Liver (tissue), 9 donors: Measurements from ENCODE around the gene DAPP1. TPM values are rescaled to one million over a fixed set of nuclear protein-coding genes. Genes with fewer than 3 reads are reported as not detected.

Experiments used
- DNase-seq: peaks from one replicate; pipeline ENCODE4 v3.0.0-alpha.2; 2017; ENCODE audit warnings: low spot score
- H3K27ac ChIP-seq, 2 donors: one replicate each; pipeline ENCODE4 v1.7.0; 2013; ENCODE audit warnings: inconsistent platforms in 2 of 2, low read length in 2 of 2, control low read depth in 1 of 2, low read depth in 1 of 2, mild to moderate bottlenecking in 1 of 2
- H3K27me3 ChIP-seq, 4 donors: one replicate each; pipeline versions ENCODE4 v1.6.1 to v1.7.0; 2013; ENCODE audit warnings: low read length in 3 of 4, inconsistent platforms in 1 of 4, mild to moderate bottlenecking in 1 of 4, moderate library complexity in 1 of 4; ENCODE audit not compliant: control insufficient read depth in 4 of 4, insufficient read depth in 4 of 4
- H3K36me3 ChIP-seq, 4 donors: one replicate each; pipeline versions ENCODE4 v1.6.1 to v1.7.0; 2013; ENCODE audit warnings: low read length in 3 of 4, mild to moderate bottlenecking in 3 of 4, low read depth in 1 of 4, moderate library complexity in 1 of 4; ENCODE audit not compliant: control insufficient read depth in 4 of 4, insufficient read depth in 3 of 4
- H3K4me1 ChIP-seq, 4 donors: one replicate each; pipeline versions ENCODE4 v1.6.1 to v1.7.0; 2013; ENCODE audit warnings: low read length in 3 of 4, mild to moderate bottlenecking in 3 of 4, moderate library complexity in 1 of 4; ENCODE audit not compliant: control insufficient read depth in 4 of 4, insufficient read depth in 4 of 4
- H3K4me3 ChIP-seq, 3 donors: one replicate each; pipeline versions ENCODE4 v1.6.1 to v1.7.0; 2013; ENCODE audit warnings: low read length in 3 of 3, control low read depth in 1 of 3, low read depth in 1 of 3, mild to moderate bottlenecking in 1 of 3
- H3K9ac ChIP-seq, 2 donors: one replicate each; pipeline ENCODE4 v1.7.0; 2013; ENCODE audit warnings: low read length in 2 of 2, mild to moderate bottlenecking in 2 of 2, moderate library complexity in 2 of 2, control low read depth in 1 of 2, low read depth in 1 of 2
- H3K9me3 ChIP-seq, 4 donors: one replicate each; pipeline versions ENCODE4 v1.6.1 to v1.7.0; 2013; ENCODE audit warnings: low read length in 3 of 4; ENCODE audit not compliant: control insufficient read depth in 4 of 4
- ATF3 ChIP-seq: IDR thresholded peaks from 2 replicates; pipeline ENCODE4 v1.6.1; 2016; ENCODE audit warnings: antibody characterized with exemption
- CTCF ChIP-seq: fragments of 150-350 bp; IDR thresholded peaks from 2 replicates; pipeline ENCODE4 v1.5.1; 2017; ENCODE audit warnings: improper control_type of control experiment, low read depth, low read length; ENCODE audit not compliant: missing input control
- EGR1 ChIP-seq, 2 donors: IDR thresholded peaks; 2 replicates each; pipeline ENCODE4 v1.6.1; 2016 to 2018; ENCODE audit warnings: antibody characterized with exemption in 2 of 2, low read depth in 2 of 2
- FOXA1 ChIP-seq: IDR thresholded peaks from 2 replicates; pipeline ENCODE4 v1.6.1; 2016; ENCODE audit warnings: antibody characterized with exemption
- GABPA ChIP-seq, 2 donors: IDR thresholded peaks in 1 of 2; conservative IDR thresholded peaks in 1 of 2; 2 replicates each; pipeline ENCODE4 v1.6.1; 2016; ENCODE audit warnings: antibody characterized with exemption in 2 of 2, mild to moderate bottlenecking in 1 of 2, moderate library complexity in 1 of 2
- NR2F2 ChIP-seq: IDR thresholded peaks from 2 replicates; pipeline ENCODE4 v1.6.1; 2016; ENCODE audit warnings: antibody characterized with exemption
- RAD21 ChIP-seq, 2 donors: IDR thresholded peaks; 2 replicates each; pipeline ENCODE4 v1.6.1; 2016; ENCODE audit warnings: antibody characterized with exemption in 2 of 2, mild to moderate bottlenecking in 2 of 2
- REST ChIP-seq: IDR thresholded peaks from 2 replicates; pipeline ENCODE4 v1.6.1; 2016; ENCODE audit warnings: antibody characterized with exemption, mild to moderate bottlenecking
- RXRA ChIP-seq, 2 donors: IDR thresholded peaks; 2 replicates each; pipeline ENCODE4 v1.6.1; 2017 to 2018; ENCODE audit warnings: antibody characterized with exemption in 2 of 2, mild to moderate bottlenecking in 1 of 2
- SP1 ChIP-seq: IDR thresholded peaks from 2 replicates; pipeline ENCODE4 v1.6.1; 2018; ENCODE audit warnings: antibody characterized with exemption, mild to moderate bottlenecking
- TAF1 ChIP-seq: conservative IDR thresholded peaks from 2 replicates; pipeline ENCODE4 v1.6.1; 2016; ENCODE audit warnings: antibody characterized with exemption, mild to moderate bottlenecking
- YY1 ChIP-seq: IDR thresholded peaks from 2 replicates; pipeline ENCODE4 v1.6.1; 2016; ENCODE audit warnings: antibody characterized with exemption, mild to moderate bottlenecking
- ZBTB33 ChIP-seq: IDR thresholded peaks from 2 replicates; pipeline ENCODE4 v1.6.1; 2016; ENCODE audit warnings: antibody characterized with exemption
- WGBS: extraction: QIAGEN DNeasy Blood & Tissue Kit; methylation state at CpG from one replicate; pipeline ENCODE4 v1.1.7; 2013; 5-methylcytosine and 5-hydroxymethylcytosine counted together
- polyA plus RNA-seq, 2 donors: library from polyadenylated mRNA; stranded (reverse) in 1 of 2; unstranded in 1 of 2; fragments of 200-250 nt in 1 of 2; fragments of >200 nt in 1 of 2; fragmentation: Nextera tagmentation in 1 of 2; extraction: Ambion mirVana in 1 of 2; gene quantifications; one replicate each; pipeline versions ENCODE4 v1.2.1 to v1.2.3, GENCODE V29; 2013 to 2015
- total RNA-seq, 2 donors: library from RNA; depleted of rRNA; stranded (reverse); fragments of >200 nt; gene quantifications; one replicate each; pipeline ENCODE4 v1.2.3, GENCODE V29; 2014
- donor health status: healthy.
- donor health status: healthy.
- donor health status: healthy.
- donor health status: healthy.
- donor health status: healthy.

Gene DAPP1
- total and polyA plus RNA-seq, 4 donors, result 0.53 to 4.8 (median 0.91) TPM

- TF ChIP-seq FOXA1, result no peak
- TF ChIP-seq SP1, result no peak
- TF ChIP-seq RXRA (IDR thresholded peaks at IDR 0.05), result no peak
- TF ChIP-seq ATF3, result no peak
- TF ChIP-seq CTCF, result no peak
- Histone ChIP-seq H3K4me1 (no peaks in the 10 kb centered on the region), H3K36me3 (peaks cover 2 to 37% (median 27%) of the 10 kb centered on the region in 4 donors), H3K27me3 (no peaks in the 10 kb centered on the region), H3K4me3 (no peak overlapping the region), H3K27ac (no peak overlapping the region), H3K9ac (no peak overlapping the region), H3K9me3 (no peaks in the 10 kb centered on the region)
- 95% methylated on average over 3 of the region's 3 CpGs for WGBS
- DNase-seq, result no peak
These were observed 60.3 kb downstream of the DAPP1 start for GRCh38 chr4:99876946-99877345.

- H3K9ac ChIP-seq, result no peak overlapping the region
- TF ChIP-seq TAF1 (no peak), EGR1 (IDR thresholded peaks at IDR 0.05; ENCODE audit: low read depth in 2 of 2) (no peak), ZBTB33 (no peak), REST (no peak), ATF3 (no peak), RXRA (IDR thresholded peaks at IDR 0.05) (no peak), NR2F2 (no peak), GABPA (IDR thresholded peaks at IDR 0.05 in 1 of 2, conservative IDR thresholded peaks at IDR 0.05 in 1 of 2) (no peak), YY1 (no peak), RAD21 (IDR thresholded peaks at IDR 0.05) (no peak)
- DNase-seq, result no peak
- no peak overlapping the region for H3K4me3 ChIP-seq
- no peak overlapping the region for H3K27ac ChIP-seq
- no peaks in the 10 kb centered on the region for H3K4me1 ChIP-seq
- H3K9me3 ChIP-seq, result no peaks in the 10 kb centered on the region
- H3K27me3 ChIP-seq, result no peaks in the 10 kb centered on the region
- peaks cover 2 to 39% (median 28%) of the 10 kb centered on the region in 4 donors for H3K36me3 ChIP-seq
These were observed 62.0 kb downstream of the DAPP1 start for GRCh38 chr4:99878604-99879003.
